A673 (cell line): ENCODE measurements around the gene PNPLA2. TPM values are rescaled to one million over a fixed set of nuclear protein-coding genes. Genes with fewer than 3 reads are reported as not detected.

Source experiments
- BruUV-seq: library from RNA; stranded (reverse); fragments of 400-500 nt; replicated peaks from 2 replicates; lab custom pipeline; 2021; lab: Mats Ljungman, UMichigan
- CTCF ChIA-PET: fragments of 300-600 bp; sonication (Branson Sonifier 250); formaldehyde crosslinking; loops from one replicate; lab custom pipeline; 2022; ENCODE audit warnings: antibody characterized with exemption; lab: Charles Lee
- POLR2A ChIA-PET: fragments of 300-600 bp; sonication (Branson Sonifier 250); formaldehyde crosslinking; loops from one replicate; lab custom pipeline; 2022; ENCODE audit warnings: antibody characterized with exemption; ENCODE audit not compliant: low non-redundant PET; lab: Charles Lee
- DNase-seq: peaks from one replicate; pipeline ENCODE4 v3.0.0-alpha.2; 2015; ENCODE audit warnings: low spot score
- H3K27ac ChIP-seq: fragments of 200-600 bp; sonication (generic); 2 replicates; pipeline ENCODE4 v1.5.1; 2016; ENCODE audit warnings: mixed run types, low read depth, mild to moderate bottlenecking, mixed read lengths, antibody characterized with exemption, low read length; ENCODE audit not compliant: poor library complexity, severe bottlenecking
- H3K27me3 ChIP-seq: fragments of 200-600 bp; sonication (generic); replicated peaks from 2 replicates; pipeline ENCODE4 v1.6.1; 2017; ENCODE audit warnings: mixed run types, low read depth, mild to moderate bottlenecking, mixed read lengths, antibody characterized with exemption, low read length; ENCODE audit not compliant: insufficient read depth, poor library complexity
- H3K36me3 ChIP-seq: fragments of 200-600 bp; sonication (generic); 2 replicates; pipeline ENCODE4 v1.6.1; 2016; ENCODE audit warnings: mixed run types, mild to moderate bottlenecking, mixed read lengths, antibody characterized with exemption, low read length; ENCODE audit not compliant: insufficient read depth, poor library complexity, severe bottlenecking
- H3K4me1 ChIP-seq: fragments of 200-600 bp; sonication (generic); 2 replicates; pipeline ENCODE4 v1.6.1; 2017; ENCODE audit warnings: mixed run types, mild to moderate bottlenecking, mixed read lengths, antibody characterized with exemption, low read length; ENCODE audit not compliant: insufficient read depth, poor library complexity, severe bottlenecking
- H3K4me3 ChIP-seq: fragments of 200-600 bp; sonication (generic); 2 replicates; pipeline ENCODE4 v1.5.1; 2016; ENCODE audit warnings: low read depth, mixed run types, mild to moderate bottlenecking, mixed read lengths, low read length; ENCODE audit not compliant: poor library complexity, severe bottlenecking
- H3K9me3 ChIP-seq: fragments of 200-600 bp; sonication (generic); 2 replicates; pipeline ENCODE4 v1.6.1; 2016; ENCODE audit warnings: mixed run types, low read depth, mild to moderate bottlenecking, mixed read lengths, antibody characterized with exemption, low read length; ENCODE audit not compliant: poor library complexity, severe bottlenecking
- EZH2 ChIP-seq: fragments of 200-600 bp; sonication (generic); IDR thresholded peaks from 2 replicates; pipeline ENCODE4 v1.6.1; 2017; ENCODE audit warnings: borderline replicate concordance, low read depth, mild to moderate bottlenecking, mixed read lengths, antibody characterized with exemption, low read length; ENCODE audit not compliant: poor library complexity, severe bottlenecking
- intact Hi-C: fragments of 100-400 bp; cut with micrococcal nuclease; formaldehyde crosslinking; loops from one replicate; pipeline ENCODE4 v1.10.0; 2022; ENCODE audit not compliant: unreplicated experiment
- total RNA-seq: library from RNA; stranded (reverse); gene quantifications from 2 replicates; pipeline ENCODE4 v1.2.3, GENCODE V29; 2021
- TF ChIP-seq, protein P1 (sequence below): fragments of 300-800, 200-600 bp; sonication (generic); conservative IDR thresholded peaks from 2 replicates; pipeline ENCODE4 v1.5.1; 2017; ENCODE audit warnings: low read depth, mild to moderate bottlenecking, antibody characterized with exemption, low read length, moderate library complexity, mixed read lengths

The PNPLA2 gene
- total RNA-seq, 1 experiment from 2014 or later = 45.4 TPM

DNA sequence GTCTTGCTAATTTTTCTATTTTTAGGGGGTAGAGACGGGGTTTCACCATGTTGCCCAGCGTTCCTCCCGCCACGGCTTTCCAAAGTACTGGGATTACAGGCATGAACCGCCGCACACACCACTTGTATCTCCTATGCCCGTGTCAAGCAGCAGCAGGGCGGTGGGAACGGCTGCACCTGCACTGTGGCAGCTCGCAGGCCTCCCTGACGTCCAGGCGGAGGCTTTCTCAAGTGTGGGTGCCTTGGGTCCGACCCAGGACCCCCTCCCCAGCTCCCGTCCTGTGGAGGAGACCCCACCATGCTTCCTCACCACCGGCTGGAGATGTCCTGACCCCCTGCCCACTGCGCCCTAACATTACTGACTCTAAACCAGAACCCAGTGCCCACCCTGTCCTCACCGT lies 49.7 kb downstream of the PNPLA2 start:
- H3K27me3 ChIP-seq = no peaks in the 10 kb centered on the region
- DNase-seq = no peak
- H3K4me3 ChIP-seq = no peak overlapping the region
- no peaks in the 10 kb centered on the region for H3K9me3 ChIP-seq
- intact Hi-C loops = no loop called here
- no TSS peak for BruUV-seq
- ChIA-PET CTCF (no interaction called here), POLR2A (no interaction called here)
- H3K4me1 ChIP-seq = no peaks in the 10 kb centered on the region
- no peaks in the 10 kb centered on the region for H3K36me3 ChIP-seq
- H3K27ac ChIP-seq = no peak overlapping the region
- TF ChIP-seq, protein P1, sequence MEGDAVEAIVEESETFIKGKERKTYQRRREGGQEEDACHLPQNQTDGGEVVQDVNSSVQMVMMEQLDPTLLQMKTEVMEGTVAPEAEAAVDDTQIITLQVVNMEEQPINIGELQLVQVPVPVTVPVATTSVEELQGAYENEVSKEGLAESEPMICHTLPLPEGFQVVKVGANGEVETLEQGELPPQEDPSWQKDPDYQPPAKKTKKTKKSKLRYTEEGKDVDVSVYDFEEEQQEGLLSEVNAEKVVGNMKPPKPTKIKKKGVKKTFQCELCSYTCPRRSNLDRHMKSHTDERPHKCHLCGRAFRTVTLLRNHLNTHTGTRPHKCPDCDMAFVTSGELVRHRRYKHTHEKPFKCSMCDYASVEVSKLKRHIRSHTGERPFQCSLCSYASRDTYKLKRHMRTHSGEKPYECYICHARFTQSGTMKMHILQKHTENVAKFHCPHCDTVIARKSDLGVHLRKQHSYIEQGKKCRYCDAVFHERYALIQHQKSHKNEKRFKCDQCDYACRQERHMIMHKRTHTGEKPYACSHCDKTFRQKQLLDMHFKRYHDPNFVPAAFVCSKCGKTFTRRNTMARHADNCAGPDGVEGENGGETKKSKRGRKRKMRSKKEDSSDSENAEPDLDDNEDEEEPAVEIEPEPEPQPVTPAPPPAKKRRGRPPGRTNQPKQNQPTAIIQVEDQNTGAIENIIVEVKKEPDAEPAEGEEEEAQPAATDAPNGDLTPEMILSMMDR = no peak
- no peak for TF ChIP-seq EZH2

DNA sequence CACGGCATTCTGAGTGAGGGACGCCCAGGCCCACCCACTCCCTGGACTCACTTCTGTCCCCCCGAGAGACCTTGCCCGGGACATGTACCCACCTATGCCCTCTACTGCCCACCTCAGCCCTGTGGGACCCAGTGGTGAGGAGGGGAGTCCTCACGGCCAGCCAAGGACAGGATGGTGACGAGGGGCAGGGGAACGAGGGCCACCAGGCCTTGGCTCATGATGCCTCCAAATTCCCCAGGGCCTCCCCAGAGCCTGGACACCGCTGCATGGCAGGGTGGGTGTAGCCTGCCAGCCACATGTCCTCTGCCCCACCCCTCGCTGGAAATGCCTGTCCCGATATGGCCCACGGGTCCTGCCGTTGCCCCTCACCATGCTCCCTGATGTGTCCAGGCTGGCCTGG lies 50.1 kb downstream of the PNPLA2 start:
- no peak for DNase-seq
- POLR2A ChIA-PET = no interaction called here
- TF ChIP-seq, protein P1 = no peak
- no peak for TF ChIP-seq EZH2
- Histone ChIP-seq H3K4me3 (no peak overlapping the region), H3K27ac (no peak overlapping the region), H3K36me3 (no peaks in the 10 kb centered on the region), H3K27me3 (no peaks in the 10 kb centered on the region), H3K9me3 (no peaks in the 10 kb centered on the region), H3K4me1 (no peaks in the 10 kb centered on the region)
- CTCF ChIA-PET = no interaction called here
- intact Hi-C loops = no loop called here
- no TSS peak for BruUV-seq

DNA sequence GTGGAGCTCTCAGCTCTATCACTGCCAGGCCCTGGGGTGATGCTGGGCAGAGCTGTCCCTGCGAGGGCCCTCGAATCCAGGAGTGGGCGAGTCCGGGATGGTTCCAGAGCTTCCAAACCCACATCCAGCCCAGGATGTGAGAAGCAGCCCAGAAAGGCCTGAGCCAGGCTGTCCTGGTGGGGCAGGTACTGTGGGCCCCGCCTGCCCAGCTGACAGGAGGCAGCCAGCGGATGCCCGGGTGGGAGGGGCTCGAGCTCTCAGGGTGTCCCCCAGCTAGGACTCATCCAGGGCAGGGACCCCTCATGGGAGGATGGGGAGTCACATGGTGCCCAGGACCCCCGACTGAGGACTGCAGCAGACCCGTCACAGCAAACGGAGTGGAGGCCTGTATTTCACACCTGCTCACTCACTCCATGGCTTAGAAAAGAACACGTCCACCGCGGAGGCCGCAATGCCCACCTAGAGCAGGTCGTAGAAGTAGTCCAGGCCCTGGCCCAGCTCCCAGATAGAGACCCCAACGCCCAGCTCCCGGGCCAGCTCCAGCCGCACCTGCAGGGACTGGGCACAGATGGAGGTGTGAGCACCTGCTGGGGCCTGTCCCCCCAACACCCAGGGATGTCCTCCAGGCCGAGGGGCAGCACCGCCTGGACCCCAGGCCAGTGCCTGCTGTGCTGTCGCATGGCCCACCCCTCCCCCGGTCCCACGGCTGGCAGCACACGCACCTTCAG lies 50.8 kb downstream of the PNPLA2 start:
- Histone ChIP-seq H3K36me3 (no peaks in the 10 kb centered on the region), H3K9me3 (no peaks in the 10 kb centered on the region), H3K27me3 (no peaks in the 10 kb centered on the region), H3K4me1 (no peaks in the 10 kb centered on the region), H3K27ac (no peak overlapping the region), H3K4me3 (no peak overlapping the region)
- CTCF ChIA-PET = no interaction called here
- TF ChIP-seq, protein P1 = no peak
- no peak for TF ChIP-seq EZH2
- intact Hi-C loops = no loop called here
- BruUV-seq = no TSS peak
- POLR2A ChIA-PET = no interaction called here
- no peak for DNase-seq
